ENCODE measurements around the gene UBXN10.

The UBXN10 gene

DNA sequence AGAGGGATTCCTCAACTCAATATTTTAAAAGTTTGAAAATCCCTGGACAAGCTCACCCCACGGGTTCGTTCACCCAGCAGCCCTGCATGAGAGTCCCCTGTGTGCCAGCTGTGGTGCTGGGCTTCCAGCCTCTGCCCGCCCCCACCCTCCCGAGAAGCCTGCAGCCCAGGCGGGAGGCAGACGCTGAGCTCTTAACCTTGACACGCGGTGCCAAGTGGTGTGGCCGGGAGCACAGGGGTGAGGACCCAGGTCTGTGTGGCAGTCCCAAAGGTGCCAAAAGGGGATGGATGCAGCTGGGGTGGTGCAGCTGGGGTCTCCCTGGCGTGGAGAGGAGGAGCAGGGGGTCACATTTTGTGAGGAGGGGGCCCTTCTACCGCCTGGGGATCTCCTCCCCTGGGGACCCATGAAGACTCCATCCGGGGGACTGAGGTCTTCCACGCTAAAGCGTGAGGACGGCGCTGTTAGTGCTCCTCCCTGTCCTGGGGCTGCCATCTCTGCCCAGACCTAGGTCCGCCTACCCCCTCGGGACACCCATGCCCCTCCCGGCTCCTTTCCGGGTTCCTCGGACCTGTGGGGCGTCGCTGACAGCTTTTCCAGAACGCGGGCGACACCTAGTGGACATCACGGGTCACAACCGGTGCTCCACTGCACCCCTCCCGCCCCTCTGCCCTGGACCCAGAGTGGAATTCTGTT is 33.8 kb upstream of the UBXN10 start:
- peak in 56 of 58 donors; percentile 27 to 84 (median 69) for DNase-seq

DNA sequence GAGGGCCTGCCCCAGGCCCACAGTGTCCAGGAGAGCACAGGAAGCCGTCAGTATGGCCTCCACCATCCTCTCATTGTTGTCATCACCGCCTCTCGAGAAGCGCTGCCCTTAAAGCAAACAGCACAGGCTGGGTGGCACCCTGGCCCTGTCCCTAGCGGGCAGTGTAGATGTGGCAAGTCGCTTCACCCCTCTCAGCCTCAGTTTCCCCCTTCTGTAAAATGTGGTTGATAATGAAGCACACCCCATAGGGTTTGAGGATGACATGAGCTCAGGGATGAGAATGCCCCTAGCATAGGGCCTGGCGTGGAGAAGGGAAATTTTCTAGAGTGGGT is 33.3 kb upstream of the UBXN10 start:
- DNase-seq, result no peak

DNA sequence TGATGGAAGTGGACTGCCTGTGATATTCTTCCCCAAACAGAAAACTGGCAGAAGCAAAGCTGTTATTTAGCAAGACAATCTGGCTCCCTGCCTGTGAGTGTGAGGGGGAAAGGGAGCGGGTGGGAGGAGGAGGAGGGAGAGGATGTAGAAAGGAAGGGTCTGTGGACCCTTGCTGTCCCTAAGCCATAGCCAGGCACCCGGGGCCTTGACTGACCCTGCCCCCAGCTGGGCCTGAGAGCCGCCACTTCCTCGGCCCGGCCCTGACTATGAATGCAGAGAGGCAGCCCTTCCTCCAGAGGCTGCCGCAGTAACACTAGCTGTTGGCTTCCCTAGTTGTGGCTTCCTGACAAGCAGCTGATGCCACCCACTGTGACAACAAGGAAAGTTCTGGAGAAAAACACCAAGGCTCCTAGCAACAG is 32.9 kb upstream of the UBXN10 start:
- DNase-seq, result peak in 53 of 58 donors; percentile 21 to 87 (median 62)

DNA sequence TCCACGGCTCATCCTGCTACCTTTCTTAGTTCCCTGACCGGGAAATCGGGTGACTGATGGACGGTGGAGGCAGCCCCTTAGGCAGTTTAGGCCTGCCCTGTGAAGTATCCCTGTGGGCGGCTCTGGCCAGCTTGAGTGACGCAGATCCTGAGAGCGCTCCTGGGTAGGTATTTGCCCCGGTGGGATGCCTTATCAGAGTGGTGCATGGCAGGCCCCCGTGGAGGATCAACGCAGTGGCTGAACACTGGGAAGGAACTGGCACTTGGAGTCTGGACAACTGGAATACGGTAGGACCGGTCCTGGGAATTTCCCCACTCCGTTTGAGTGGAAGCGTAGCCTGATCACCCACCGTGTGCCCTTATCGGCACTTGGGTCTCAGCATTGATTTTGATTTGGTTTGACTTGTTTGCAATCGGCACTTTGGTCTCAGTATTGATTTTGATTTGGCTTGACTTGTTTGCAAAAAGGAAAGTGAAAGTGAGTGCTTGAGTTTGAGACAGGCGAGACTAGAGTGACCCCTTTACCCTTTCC is 31.5 kb upstream of the UBXN10 start:
- no peak for DNase-seq

DNA sequence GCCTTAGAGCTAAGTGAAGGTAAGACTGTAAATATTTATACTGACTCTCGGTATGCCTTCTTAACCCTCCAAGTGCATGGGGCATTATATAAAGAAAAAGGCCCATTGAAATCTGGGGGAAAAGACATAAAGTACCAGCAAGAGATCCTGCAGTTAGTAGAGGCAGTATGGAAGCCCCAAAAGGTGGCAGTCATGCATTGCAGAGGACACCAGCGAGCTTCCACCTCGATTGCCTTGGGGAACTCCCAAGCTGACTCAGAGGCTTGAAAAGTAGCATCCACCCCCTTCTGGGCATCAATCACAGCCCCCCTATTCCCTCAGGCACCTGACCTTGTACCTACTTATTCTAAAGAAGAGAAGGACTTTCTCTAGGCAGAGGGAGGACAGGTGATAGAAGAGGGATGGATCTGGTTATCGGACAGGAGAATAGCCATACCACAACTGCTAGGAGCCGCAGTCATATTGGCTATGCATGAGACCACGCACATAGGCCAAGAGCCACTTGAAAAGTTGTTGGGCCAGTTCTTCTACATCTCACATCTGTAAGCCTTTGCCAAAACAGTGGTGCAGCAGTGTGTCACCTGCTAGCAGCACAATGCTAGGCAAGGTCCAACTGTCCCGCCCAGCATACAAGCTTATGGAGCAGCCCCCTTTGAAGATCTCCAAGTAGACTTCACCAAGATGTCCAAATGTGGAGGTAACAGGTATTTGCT is 27.4 kb upstream of the UBXN10 start:
- no peak for DNase-seq

DNA sequence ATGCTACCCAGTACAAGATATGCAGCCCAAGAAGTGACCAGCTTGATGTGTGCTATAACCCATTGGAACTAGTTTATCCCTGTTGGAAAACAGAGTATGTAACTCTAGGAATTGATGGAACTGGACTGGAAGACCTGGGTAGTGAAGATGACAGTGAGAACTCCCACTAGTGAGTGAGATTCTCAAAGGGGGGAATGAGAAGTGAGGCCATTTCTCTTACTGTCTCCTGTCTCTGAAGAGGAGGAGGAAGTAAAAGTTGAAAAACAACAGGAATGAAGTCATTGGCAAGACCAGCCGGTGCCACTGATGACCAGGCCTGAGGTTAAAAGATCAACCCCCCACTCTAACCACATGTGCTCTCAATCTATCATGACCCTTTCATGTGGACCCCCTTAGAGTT is 25.9 kb upstream of the UBXN10 start:
- DNase-seq, result no peak

DNA sequence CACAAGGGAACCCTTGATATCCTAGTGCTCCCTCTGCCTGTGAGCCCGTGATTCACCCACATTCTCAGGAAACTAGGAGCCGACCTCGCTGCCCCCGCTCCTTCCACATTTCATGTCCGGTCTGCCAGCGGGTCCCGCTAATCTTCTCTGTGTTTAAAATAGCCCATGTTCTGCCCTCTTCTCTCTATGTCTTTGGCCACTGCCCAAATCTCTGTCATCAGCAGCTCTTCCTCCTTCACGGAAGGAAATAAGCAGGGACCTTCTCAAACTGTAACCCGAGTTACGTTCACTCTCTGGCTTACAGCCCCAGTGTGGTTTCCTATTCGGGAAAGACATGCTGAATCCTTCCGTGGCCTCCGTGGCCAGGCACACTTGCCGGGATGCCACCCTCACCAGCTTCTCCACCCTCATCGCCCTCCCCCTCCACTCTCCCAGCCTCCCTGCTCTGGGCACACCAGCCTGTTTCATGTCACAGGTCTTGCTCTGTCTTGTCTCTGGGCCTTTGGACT is 21.1 kb upstream of the UBXN10 start:
- peak in 20 of 58 donors; percentile 4 to 61 (median 32) for DNase-seq

DNA sequence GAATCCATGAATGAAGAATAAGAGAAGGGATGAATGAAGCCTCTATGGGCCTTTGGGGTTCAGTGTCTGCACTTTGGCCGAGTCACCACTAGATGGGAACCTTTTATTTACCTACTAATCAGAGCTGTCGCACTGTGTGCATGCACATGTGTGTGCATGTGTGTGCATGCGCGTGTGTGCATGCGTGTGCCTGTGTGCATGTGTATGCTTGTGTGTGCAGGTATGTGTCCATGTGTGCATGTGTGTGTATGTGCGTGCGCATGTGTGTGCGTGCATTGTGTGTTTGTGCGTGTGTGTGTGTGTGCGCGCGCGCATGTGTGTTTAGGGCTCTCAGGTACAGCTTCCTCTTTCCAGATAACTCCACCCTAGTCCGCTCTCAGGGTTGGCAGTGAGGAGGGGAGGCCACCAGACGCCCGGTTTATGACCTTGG is 20.4 kb upstream of the UBXN10 start:
- DNase-seq, result no peak

DNA sequence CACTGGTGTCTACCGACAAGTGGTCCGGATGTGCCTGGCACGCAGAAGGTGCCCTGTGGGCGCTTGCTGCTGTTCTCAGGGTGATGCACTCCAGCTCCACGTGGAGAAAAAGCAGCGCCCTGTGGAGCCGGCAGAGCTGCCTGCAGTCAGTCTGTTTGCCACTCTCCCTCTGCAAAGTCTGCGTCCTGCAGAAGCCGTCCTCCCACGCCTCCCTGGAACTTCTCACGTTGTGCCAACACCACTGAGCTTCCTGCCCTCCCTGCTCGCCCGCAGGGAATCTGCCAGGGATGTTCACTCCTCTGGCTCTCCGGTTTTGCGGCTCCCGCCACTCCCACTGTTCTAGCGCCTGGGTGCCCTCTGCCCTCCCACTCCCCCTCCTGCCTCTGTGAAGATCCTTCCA is 19.8 kb upstream of the UBXN10 start:
- peak in 28 of 58 donors; percentile 15 to 82 (median 36) for DNase-seq

DNA sequence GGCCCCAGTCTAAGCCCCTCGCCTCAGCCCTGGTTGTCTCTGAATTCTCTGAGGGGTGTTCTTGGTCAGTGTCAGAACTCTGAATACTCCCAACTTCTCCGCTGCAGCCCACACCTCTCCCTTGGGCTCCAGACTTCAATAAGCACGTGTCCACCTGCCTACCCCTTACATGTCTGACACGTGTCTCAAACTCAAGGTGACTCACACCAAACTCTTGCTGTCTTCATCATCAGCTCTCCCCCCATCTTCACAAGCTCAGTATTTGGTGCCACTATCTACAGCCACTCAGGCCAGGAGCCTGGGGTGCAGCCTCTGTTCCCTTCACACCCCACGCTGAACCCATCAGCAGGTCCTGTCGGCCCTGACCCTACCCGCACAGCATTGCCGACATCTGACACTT is 18.8 kb upstream of the UBXN10 start:
- DNase-seq, result no peak

DNA sequence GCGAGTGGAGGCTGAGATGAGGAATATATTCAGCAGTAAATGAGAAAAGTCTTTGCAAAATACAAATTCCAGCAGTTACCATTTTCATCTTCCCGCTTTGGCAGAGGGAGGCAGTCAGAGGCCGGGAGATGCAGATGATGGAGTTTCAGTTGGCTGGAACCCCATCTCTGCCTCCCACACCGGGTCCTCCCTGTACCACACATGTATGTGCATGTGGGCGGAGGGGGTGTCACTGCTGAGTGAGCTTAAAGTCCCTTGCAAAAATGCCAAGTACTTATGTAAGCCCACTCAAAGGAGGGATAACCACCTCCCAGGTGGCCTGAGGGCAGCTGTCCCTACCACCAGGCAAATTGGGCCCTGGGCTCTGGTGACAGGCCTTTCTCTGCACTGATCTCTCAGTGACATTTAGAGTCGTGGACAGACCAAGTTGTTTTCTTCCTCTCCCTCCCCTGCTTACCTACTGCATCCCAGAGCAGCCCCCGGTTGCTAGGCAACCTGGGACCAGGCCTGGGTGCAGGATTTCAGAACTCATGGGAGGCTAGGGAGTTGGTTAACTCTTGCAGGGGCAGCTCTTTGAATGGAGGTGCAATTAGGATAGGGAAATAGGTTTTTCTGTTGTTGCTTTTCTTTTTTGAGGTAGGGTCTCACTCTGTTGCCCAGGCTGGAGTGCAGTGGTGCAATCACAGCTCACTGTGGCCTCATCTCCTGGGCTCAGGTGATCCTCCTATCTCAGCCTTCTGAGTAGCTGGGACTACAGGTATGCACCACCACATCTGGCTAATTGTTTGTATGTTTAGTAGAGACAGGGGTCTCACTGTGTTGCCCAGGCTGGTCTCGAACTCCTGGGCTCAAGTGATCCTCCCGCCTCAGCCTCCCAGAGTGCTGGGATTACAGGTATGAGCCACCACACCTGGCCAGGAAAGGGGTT is 17.1 kb upstream of the UBXN10 start:
- peak in 25 of 58 donors; percentile 10 to 82 (median 44) for DNase-seq

DNA sequence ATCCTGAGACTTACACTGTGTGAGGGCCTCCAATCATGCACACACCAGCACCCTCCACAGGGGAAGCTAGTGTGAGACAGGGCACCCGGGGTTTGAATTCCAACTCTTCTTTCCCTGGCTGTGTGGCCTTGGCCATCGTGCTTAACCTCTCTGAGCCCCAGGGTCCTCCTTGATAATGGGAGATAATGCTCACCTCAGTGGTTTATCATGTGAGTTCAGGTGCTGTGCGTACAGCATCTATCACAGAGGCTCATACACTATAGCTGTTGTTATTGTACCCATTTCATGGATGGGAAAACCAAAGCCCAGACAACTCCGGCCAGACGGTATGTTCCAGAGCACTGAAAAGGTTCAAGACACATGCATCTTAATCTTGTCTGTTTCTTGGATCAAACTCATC is 16.0 kb upstream of the UBXN10 start:
- DNase-seq, result no peak

DNA sequence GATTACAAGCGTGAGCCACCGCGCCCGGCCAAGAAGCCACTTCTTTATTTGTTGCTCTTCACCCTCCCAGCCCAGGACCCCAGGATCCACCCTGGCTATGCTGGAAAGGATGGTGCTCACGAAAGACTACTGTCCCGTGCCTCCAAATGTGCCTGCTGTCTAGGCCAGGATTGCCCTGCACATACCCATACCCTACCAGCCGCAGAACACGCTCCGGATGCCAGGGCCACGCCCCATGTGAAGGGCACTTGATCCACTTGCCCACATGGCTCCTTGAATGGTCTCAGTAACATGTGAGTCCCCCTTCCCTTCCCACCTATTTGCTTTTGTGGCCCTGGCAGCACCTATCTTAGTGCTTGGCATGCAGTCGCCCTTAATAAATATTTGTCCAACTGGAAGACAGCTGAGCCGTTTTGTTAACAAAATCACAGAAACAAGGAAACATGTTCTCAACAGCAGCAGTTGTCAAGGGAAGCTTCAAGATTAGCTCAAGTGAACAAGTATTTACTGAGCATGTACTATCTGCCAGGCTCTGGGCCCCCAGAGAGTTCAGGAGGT is 13.8 kb upstream of the UBXN10 start:
- DNase-seq, result no peak

DNA sequence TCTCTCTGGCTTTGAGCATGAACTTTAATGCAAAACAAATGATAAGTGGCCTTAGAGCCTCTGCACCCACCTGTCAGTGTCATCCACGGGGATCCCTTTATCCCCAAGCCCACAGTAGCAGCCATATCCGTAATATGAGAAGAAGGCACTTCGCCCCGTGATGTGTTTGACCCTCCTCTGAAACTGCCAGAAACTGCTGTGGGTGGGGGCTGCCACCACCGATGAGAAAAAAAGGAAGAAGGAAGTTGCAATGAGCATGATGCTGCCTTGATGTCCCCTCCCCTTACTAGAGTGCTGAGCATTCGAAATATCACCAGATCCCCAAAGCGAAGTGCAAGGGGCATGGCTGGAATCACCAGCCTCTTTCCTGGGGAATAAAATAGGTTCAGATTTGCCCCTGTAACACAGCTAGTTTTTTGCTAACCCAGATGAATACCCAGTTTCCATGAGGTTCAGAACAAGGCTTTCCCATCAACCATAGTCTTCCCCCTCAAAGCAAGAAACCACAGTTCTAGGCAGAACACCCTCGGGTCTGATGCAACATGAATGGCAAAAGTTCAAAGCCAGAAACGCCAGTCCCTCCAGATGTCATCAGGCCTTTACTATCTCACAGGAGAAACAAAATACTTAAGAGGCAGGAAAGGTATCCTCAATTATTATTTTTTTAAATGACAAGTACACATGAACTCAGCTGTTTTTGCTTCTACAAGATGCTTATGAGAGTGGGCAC is 10.8 kb upstream of the UBXN10 start:
- DNase-seq, result peak in 1 of 58 donors; percentile 24

DNA sequence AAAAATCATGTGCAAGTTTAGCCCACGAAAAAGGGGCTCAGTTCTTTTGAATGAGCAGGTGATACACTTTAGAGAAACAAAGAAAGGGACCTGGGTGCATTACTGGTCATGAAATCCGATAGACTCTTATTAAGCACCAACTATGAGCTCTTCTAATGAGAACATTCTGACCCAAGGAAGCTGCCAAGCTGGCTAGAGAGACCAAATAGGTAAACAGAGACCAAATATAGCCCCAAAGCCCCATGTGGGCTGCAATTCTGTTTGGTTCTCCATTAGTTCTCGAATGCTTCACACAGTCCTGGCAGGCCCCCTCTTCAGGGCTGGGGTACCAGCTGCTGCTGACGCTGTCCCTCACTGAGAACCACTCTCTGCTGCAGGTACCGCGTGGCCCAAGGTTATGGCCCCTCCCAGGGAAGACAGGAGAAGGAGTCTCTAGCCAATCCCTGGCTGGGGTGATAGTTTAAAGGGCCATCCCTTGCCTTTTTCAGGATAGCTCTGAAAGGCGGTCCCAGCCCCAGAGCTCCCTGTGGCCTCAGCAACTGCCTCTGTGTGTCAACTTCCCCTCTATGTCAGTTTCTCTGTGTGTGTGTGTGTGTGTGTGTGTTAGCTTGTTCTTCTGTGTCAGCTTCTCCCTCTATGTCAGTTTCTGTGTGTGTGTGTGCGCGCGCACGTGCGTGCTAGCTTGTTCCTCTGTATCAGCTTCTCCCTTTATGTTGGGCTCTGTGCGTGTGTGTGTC is 7.1 kb upstream of the UBXN10 start:
- peak in 1 of 58 donors; percentile 30 for DNase-seq

DNA sequence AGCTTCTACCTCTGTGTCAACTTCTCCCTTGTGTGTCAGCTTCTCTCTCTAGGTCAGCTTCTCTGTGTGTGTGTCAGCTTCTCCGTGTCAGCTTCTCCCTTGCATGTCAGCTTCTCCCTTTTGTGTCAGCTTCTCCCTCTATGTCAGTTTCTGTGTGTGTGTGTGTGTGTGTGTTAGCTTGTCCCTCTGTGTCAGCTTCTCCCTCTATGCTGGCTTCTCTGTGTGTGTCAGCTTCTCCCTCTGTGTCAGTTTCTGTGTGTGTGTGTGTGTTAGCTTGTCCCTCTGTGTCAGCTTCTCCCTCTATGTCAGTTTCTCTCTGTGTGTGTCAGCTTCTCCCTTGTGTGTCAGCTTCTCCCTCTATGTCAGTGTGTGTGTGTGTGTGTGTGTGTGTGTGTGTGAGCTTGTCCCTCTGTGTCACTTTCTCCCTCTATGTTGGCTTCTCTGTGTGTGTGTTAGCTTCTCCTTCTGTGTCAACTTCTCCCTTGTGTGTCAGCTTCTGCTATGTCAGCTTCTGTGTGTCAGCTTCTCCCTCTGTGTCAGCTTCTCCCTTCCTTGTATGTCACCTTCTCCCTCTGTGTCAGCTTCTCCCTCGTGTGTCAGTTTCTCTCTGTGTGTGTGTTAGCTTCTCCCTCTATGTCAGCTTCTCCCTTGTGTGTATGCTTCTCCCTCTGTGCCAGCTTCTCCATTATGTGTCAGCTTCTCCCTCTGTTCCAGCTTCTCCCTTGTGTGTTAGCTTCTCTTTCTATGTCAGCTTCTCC is 6.3 kb upstream of the UBXN10 start:
- DNase-seq, result no peak

DNA sequence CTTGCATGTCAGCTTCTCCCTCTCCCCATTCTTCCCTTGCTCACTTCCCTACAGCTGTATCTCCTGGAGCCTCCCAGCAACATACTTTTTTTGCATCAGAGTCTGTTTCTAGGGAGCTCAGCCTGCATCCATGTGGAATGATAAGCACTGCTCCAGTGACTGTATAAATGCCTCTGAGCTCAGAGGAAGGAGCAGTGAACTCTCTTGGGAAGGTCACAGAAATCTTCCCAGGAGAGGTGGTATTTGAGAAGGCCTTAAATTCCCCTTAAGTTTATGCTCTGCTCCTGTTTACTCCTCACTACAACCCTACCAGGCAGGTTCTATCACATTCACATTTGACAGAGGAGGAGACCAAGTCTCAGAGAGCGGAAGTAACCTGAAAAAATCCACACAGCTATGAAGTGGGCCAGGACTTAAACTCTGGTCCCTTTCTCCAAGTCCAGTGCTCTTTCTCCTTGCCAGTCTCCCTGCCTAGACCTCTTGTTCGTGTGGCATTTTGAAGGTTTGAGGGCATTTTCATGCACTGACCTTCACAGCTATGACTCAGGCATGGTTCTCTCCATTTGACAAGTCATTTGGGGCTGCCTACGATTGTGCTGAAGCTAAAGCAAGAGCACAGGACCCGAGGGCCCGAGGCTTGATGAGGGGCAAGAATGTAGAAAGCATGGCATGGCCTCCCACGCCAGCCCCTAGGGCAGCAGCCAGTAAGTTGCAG is 5.6 kb upstream of the UBXN10 start:
- DNase-seq, result no peak

DNA sequence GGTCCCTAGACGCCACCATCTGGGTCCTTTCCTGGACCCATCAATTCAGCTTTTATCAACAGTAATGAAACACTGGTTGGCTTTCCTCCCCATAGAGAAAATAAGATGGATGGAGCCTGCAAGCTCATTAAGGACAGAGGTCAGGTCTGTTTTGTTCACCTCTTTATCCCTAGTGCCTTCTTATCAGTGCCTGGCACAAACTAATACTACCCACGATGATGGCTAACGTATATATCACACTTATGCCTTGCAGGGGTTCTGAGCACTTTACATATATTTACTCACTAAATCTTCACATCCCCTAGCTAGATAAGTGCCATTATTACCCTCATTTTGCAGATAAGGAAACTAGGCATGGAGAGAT is 5.1 kb upstream of the UBXN10 start:
- DNase-seq, result no peak

Measured in anterior cingulate cortex (tissue), 58 donors.